CD4-positive, alpha-beta memory T cell (primary cell): Measurements from ENCODE around the gene CCR6. TPM values are rescaled to one million over a fixed set of nuclear protein-coding genes. Genes with fewer than 3 reads are reported as not detected.

ENCODE experiments used
- CTCF ChIA-PET: fragments of 350-600 bp; sonication (Branson Sonifier 250); formaldehyde crosslinking; loops from one replicate; lab custom pipeline; 2021; ENCODE audit warnings: inconsistent platforms; ENCODE audit not compliant: partially characterized antibody; lab: Charles Lee
- POLR2A ChIA-PET: fragments of 350-600 bp; sonication (Branson Sonifier 250); formaldehyde crosslinking; loops from one replicate; lab custom pipeline; 2021; ENCODE audit not compliant: partially characterized antibody; lab: Charles Lee
- DNase-seq, 5 donors: peaks; one replicate each; pipeline versions ENCODE4 v3.0.0 to v3.0.0-alpha.2; 2020 to 2022; ENCODE audit warnings: mixed read lengths in 1 of 5
- H3K27ac ChIP-seq: one replicate; pipeline ENCODE4 v1.7.0; 2013; ENCODE audit warnings: low read depth, low read length
- H3K27me3 ChIP-seq: 2 replicates; pipeline ENCODE4 v1.7.0; 2013; ENCODE audit warnings: mild to moderate bottlenecking, low read length, moderate library complexity; ENCODE audit not compliant: insufficient read depth
- H3K36me3 ChIP-seq: 2 replicates; pipeline ENCODE4 v1.7.0; 2013; ENCODE audit warnings: mild to moderate bottlenecking, low read length, moderate library complexity; ENCODE audit not compliant: insufficient read depth
- H3K4me1 ChIP-seq: 2 replicates; pipeline ENCODE4 v1.7.0; 2013; ENCODE audit warnings: mild to moderate bottlenecking, low read length, moderate library complexity; ENCODE audit not compliant: insufficient read depth
- H3K4me3 ChIP-seq, 2 donors: one replicate each; pipeline ENCODE4 v1.7.0; 2013; ENCODE audit warnings: low read length in 2 of 2, mild to moderate bottlenecking in 1 of 2
- H3K9me3 ChIP-seq, 2 donors: one replicate each; pipeline ENCODE4 v1.7.0; 2013; ENCODE audit warnings: low read length in 2 of 2, control low read depth in 1 of 2; ENCODE audit not compliant: control insufficient read depth in 1 of 2
- H3K27ac Mint-ChIP-seq, 7 donors: one replicate each; pipeline ENCODE4 v1.8.0; 2020 to 2021; ENCODE audit warnings: mixed read lengths in 7 of 7, mild to moderate bottlenecking in 6 of 7, inconsistent platforms in 3 of 7, moderate library complexity in 3 of 7
- H3K27me3 Mint-ChIP-seq, 2 donors: one replicate each; pipeline ENCODE4 v1.8.0; 2020 to 2021; ENCODE audit warnings: mixed read lengths in 2 of 2
- H3K36me3 Mint-ChIP-seq, 2 donors: one replicate each; pipeline ENCODE4 v1.8.0; 2020 to 2021; ENCODE audit warnings: mixed read lengths in 2 of 2, inconsistent platforms in 1 of 2, mild to moderate bottlenecking in 1 of 2
- H3K4me1 Mint-ChIP-seq, 4 donors: one replicate each; pipeline ENCODE4 v1.8.0; 2020 to 2021; ENCODE audit warnings: mixed read lengths in 4 of 4, mild to moderate bottlenecking in 1 of 4
- H3K4me3 Mint-ChIP-seq, 8 donors: one replicate each; pipeline ENCODE4 v1.8.0; 2020 to 2021; ENCODE audit warnings: mixed read lengths in 8 of 8, mild to moderate bottlenecking in 7 of 8, moderate library complexity in 6 of 8, inconsistent platforms in 3 of 8
- H3K9me3 Mint-ChIP-seq, 8 donors: one replicate each; pipeline ENCODE4 v1.8.0; 2020 to 2021; ENCODE audit warnings: mixed read lengths in 8 of 8, mild to moderate bottlenecking in 5 of 8, inconsistent platforms in 3 of 8, moderate library complexity in 1 of 8
- intact Hi-C: fragments of 100-400 bp; cut with micrococcal nuclease; formaldehyde crosslinking; loops from one replicate; pipeline ENCODE4 v1.15.1; 2023
- polyA plus RNA-seq, 2 donors: library from polyadenylated mRNA; unstranded; fragments of 300-500 nt; fragmentation: Illumina TruSeq; gene quantifications; one replicate each; pipeline ENCODE4 v1.2.3, GENCODE V29; 2021
- total RNA-seq, 2 experiments: library from RNA; stranded (reverse); gene quantifications; one replicate each; pipeline ENCODE4 v1.2.3, GENCODE V29; 2021

CCR6 gene
- total and polyA plus RNA-seq, 4 experiments from 2014 or later: 21.7 to 124 (median 61.2) TPM

DNA sequence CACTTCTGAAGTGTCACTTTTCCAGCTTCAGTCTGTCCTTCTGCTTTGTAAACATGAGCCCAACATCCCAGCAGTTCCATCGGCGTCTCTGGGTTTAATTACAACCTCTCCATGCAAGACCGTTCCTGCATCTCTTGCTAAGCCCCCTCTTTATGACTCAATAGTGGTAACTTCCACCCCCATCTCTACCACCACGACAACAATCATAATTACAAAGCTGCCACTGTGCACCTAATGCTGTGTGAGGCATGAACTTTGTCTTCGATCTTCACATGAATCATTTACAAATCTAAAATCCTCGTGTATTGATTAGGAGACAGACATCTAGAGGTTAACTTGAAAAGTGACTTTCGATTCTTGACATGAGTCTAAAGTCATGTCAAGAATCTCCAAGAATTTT, 4.9 kb upstream of the CCR6 start:
- intact Hi-C loops: loop anchor here (2.0 kb wide), 4 partner anchors 23 to 161 kb away; partner anchors contain the start of genes CEP43 and RNASET2
- peak overlapping the region; percentile 43 to 85 (median 66) for H3K4me3 Mint-ChIP-seq
- ChIA-PET POLR2A (interaction anchor here (1.0 to 7.3 kb wide), 7 partner anchors 10 to 162 kb away, joined by 4 to 68 read pairs (median 7); partner anchors contain the start of genes CEP43 and RNASET2), CTCF (interaction anchor here (1.0 to 8.0 kb wide), 5 partner anchors 23 to 129 kb away, joined by 3 to 83 read pairs (median 3); partner anchors contain the start of gene CEP43)
- H3K9me3 Mint-ChIP-seq: no peaks in the 10 kb centered on the region
- Histone ChIP-seq H3K9me3 (no peaks in the 10 kb centered on the region), H3K27ac (peak overlapping the region; percentile 63), H3K36me3 (no peaks in the 10 kb centered on the region), H3K4me3 (no peak overlapping the region), H3K27me3 (no peaks in the 10 kb centered on the region), H3K4me1 (peaks cover 83% of the 10 kb centered on the region)
- H3K36me3 Mint-ChIP-seq: peaks cover 20 to 44% of the 10 kb centered on the region in 2 donors
- H3K4me1 Mint-ChIP-seq: peaks cover 69 to 96% (median 82%) of the 10 kb centered on the region in 4 donors
- peaks cover 0 to 1% of the 10 kb centered on the region in 2 donors for H3K27me3 Mint-ChIP-seq
- DNase-seq: no peak
- H3K27ac Mint-ChIP-seq: peak overlapping the region; percentile 94 to 98 (median 95)

DNA sequence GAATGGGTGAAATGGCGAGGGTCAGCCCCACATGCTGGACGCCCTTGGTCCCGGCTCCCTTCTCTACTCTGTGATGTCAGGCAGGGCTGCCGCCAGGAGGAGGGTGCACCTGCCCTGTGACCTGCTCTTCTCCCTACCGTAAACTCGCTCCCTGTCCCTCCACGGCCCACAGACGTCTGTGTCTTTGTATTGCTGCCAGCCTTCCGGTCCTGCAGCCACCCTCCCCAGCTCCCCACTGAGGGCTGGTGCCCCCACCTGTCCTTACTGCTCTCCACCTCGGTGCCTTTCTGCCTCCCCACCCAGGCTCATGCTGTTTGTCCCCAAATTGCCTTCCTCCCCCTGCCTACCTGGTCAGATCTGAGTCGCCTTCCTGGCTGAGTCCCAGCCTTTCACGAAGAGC, 4.1 kb upstream of the CCR6 start:
- H3K4me3 Mint-ChIP-seq: peak overlapping the region; percentile 65 to 85 (median 73)
- peak overlapping the region; percentile 63 for H3K27ac ChIP-seq
- peaks cover 0 to 1% of the 10 kb centered on the region in 2 donors for H3K27me3 Mint-ChIP-seq
- H3K9me3 ChIP-seq: no peaks in the 10 kb centered on the region
- peaks cover 21 to 46% of the 10 kb centered on the region in 2 donors for H3K36me3 Mint-ChIP-seq
- intact Hi-C loops: loop anchor here (2.0 kb wide), 4 partner anchors 24 to 162 kb away; partner anchors contain the start of genes CEP43 and RNASET2
- H3K4me3 ChIP-seq: peak overlapping the region in 1 of 2 donors; percentile 40
- H3K27ac Mint-ChIP-seq: peak overlapping the region; percentile 94 to 98 (median 95)
- POLR2A ChIA-PET: interaction anchor here (0.8 to 7.3 kb wide), 19 partner anchors 10 to 169 kb away, joined by 3 to 68 read pairs (median 7); partner anchors contain the start of genes CEP43 and RNASET2
- H3K9me3 Mint-ChIP-seq: no peaks in the 10 kb centered on the region
- no peaks in the 10 kb centered on the region for H3K36me3 ChIP-seq
- CTCF ChIA-PET: interaction anchor here (1.0 to 8.0 kb wide), 6 partner anchors 7 to 129 kb away, joined by 3 to 83 read pairs (median 5); partner anchors contain the start of gene CEP43
- H3K27me3 ChIP-seq: no peaks in the 10 kb centered on the region
- H3K4me1 Mint-ChIP-seq: peaks cover 67 to 96% (median 79%) of the 10 kb centered on the region in 4 donors
- peaks cover 85% of the 10 kb centered on the region for H3K4me1 ChIP-seq
- no peak for DNase-seq

DNA sequence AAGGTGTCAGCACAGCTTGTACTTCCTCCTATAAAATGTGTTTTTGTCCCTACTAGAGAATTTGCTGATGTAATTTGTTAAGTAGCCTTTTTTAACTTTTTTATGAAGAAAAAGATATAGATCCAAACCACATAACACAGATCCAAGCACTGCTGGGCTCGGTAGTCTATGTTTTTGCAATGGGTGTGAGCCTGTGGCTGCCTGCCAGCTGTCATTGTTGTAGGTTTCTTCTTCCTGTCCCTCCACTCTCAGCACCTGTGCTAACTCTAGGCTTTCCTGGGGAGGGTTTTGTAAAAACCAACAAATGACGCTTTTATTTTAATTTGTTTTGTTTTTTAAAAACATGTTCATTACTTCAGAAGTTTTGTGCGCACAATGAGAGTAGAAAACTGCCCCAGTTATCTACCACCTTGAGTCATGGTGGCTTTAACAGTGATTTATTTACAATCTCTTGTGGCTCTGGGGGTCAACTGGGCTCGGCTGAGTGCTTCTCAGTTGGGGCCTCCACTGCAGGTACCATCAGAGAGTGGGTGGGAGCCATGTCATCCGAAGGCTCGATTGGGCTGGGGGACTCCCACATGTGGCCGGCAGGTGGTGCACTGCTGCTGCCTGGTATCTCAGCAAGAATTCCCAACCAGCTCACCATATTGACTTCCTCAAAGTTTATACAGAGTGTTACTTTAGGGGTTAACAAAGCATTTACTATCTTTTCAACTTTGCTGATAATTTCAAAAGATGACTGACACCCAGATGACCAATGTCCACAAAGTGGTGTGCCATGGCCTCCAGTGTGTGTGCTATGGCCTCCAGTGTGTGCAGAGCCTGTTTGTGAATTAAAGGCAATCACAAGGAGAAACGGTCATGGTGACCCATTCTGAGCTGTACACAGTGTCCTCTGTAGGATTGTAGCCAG, 3.0 kb upstream of the CCR6 start:
- intact Hi-C loops: loop anchor here (2.0 to 10.0 kb wide), 5 partner anchors 25 to 705 kb away; partner anchors contain the start of genes CEP43 and RNASET2
- peaks cover 0 to 1% of the 10 kb centered on the region in 2 donors for H3K27me3 Mint-ChIP-seq
- peaks cover 68 to 95% (median 79%) of the 10 kb centered on the region in 4 donors for H3K4me1 Mint-ChIP-seq
- Histone ChIP-seq H3K4me1 (peaks cover 85% of the 10 kb centered on the region), H3K9me3 (no peaks in the 10 kb centered on the region), H3K4me3 (peak overlapping the region in 1 of 2 donors; percentile 40), H3K36me3 (peaks cover 4% of the 10 kb centered on the region), H3K27ac (peak overlapping the region; percentile 63), H3K27me3 (no peaks in the 10 kb centered on the region)
- H3K36me3 Mint-ChIP-seq: peaks cover 19 to 42% of the 10 kb centered on the region in 2 donors
- POLR2A ChIA-PET: interaction anchor here (0.6 to 7.3 kb wide), 23 partner anchors 8 to 170 kb away, joined by 3 to 68 read pairs (median 7); partner anchors contain the start of genes CEP43 and RNASET2
- H3K4me3 Mint-ChIP-seq: peak overlapping the region; percentile 65 to 85 (median 73)
- peak overlapping the region; percentile 94 to 98 (median 95) for H3K27ac Mint-ChIP-seq
- no peaks in the 10 kb centered on the region for H3K9me3 Mint-ChIP-seq
- CTCF ChIA-PET: interaction anchor here (1.0 to 8.0 kb wide), 9 partner anchors 8 to 120 kb away, joined by 3 to 83 read pairs (median 5); partner anchors contain the start of gene CEP43
- DNase-seq: peak; percentile 85 to 91 (median 87)

DNA sequence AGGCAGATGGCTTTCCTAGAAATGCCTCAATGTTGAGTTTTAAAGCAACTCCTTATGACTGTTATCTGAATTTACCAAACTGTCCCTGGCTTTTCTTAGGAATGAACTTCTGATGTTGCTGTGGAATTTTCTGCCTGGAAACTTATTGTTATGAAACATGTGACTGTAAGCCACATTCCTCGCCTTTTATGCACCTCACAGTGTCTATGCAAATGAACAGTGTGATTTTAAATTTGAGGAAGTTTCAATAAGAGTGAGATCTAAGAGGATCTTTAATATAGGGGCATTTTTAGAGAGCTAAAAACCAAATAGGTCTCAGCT, 2.4 kb upstream of the CCR6 start:
- Histone ChIP-seq H3K9me3 (no peaks in the 10 kb centered on the region), H3K4me1 (peaks cover 85% of the 10 kb centered on the region), H3K27me3 (no peaks in the 10 kb centered on the region), H3K36me3 (peaks cover 4% of the 10 kb centered on the region), H3K27ac (peak overlapping the region; percentile 63), H3K4me3 (peak overlapping the region in 1 of 2 donors; percentile 6)
- peaks cover 0 to 1% of the 10 kb centered on the region in 2 donors for H3K27me3 Mint-ChIP-seq
- no peak for DNase-seq
- POLR2A ChIA-PET: interaction anchor here (1.0 to 7.3 kb wide), 11 partner anchors 9 to 164 kb away, joined by 4 to 68 read pairs (median 11); partner anchors contain the start of genes CEP43 and RNASET2
- H3K27ac Mint-ChIP-seq: peak overlapping the region; percentile 94 to 98 (median 95)
- peaks cover 19 to 36% of the 10 kb centered on the region in 2 donors for H3K36me3 Mint-ChIP-seq
- intact Hi-C loops: loop anchor here (10.0 kb wide), 1 partner anchor 706 kb away; no protein-coding TSS in a partner anchor
- no peaks in the 10 kb centered on the region for H3K9me3 Mint-ChIP-seq
- CTCF ChIA-PET: interaction anchor here (1.7 to 8.0 kb wide), 6 partner anchors 9 to 121 kb away, joined by 5 to 83 read pairs (median 8); partner anchors contain the start of gene CEP43
- H3K4me1 Mint-ChIP-seq: peaks cover 63 to 95% (median 77%) of the 10 kb centered on the region in 4 donors
- peak overlapping the region; percentile 15 to 85 (median 72) for H3K4me3 Mint-ChIP-seq

DNA sequence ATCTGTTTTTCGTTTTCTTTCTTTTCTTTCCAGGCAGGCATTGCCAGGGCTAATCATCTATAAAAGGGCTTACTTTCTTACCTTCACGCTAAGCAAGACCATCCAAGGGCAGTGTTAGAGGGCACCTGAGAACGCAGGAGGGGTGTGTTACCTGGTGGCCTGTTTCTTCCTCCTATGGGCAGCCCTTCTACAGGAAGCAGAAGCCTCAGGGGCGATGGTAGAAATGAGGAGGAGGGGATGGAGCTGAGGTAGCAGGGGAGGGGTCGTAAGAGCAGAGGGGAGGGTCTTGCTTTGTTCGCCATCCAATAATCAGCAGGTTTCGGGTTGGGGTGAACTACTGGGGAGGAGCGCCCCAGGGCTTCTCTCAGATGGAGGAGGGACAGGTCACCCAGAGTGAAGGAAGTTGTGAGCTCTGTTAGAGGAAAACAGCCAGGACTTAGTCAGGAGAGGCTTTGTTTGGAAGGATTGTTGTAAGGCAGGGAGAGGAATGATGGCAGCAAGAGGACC, 1.5 kb upstream of the CCR6 start:
- Mint-ChIP-seq H3K4me1 (peaks cover 57 to 89% (median 70%) of the 10 kb centered on the region in 4 donors), H3K36me3 (peaks cover 15 to 28% of the 10 kb centered on the region in 2 donors), H3K27me3 (peaks cover 0 to 1% of the 10 kb centered on the region in 2 donors), H3K4me3 (peak overlapping the region; percentile 45 to 87 (median 82)), H3K9me3 (no peaks in the 10 kb centered on the region), H3K27ac (peak overlapping the region; percentile 94 to 98 (median 95))
- peaks cover 86% of the 10 kb centered on the region for H3K4me1 ChIP-seq
- no peak for DNase-seq
- H3K9me3 ChIP-seq: no peaks in the 10 kb centered on the region
- intact Hi-C loops: loop anchor here (10.0 kb wide), 1 partner anchor 707 kb away; no protein-coding TSS in a partner anchor
- no peaks in the 10 kb centered on the region for H3K27me3 ChIP-seq
- H3K36me3 ChIP-seq: peaks cover 4% of the 10 kb centered on the region
- peak overlapping the region; percentile 63 for H3K27ac ChIP-seq
- POLR2A ChIA-PET: interaction anchor here (0.8 to 7.3 kb wide), 12 partner anchors 8 to 165 kb away, joined by 3 to 68 read pairs (median 10); partner anchors contain the start of genes CEP43 and RNASET2
- CTCF ChIA-PET: interaction anchor here (1.2 to 8.0 kb wide), 8 partner anchors 9 to 132 kb away, joined by 3 to 83 read pairs (median 6); partner anchors contain the start of gene CEP43
- no peak overlapping the region for H3K4me3 ChIP-seq
